GM12878 (cell line): Measurements from ENCODE around the gene SLC39A7. TPM values are rescaled to one million over a fixed set of nuclear protein-coding genes. Genes with fewer than 3 reads are reported as not detected.

Experiments used
- ATAC-seq: fragments of 200-7000 bp; cut with Tn5 transposase; 3 replicates; pipeline ENCODE4 v1.9.1; 2020; ENCODE audit warnings: mild to moderate bottlenecking, moderate library complexity
- BruUV-seq: library from RNA; stranded (reverse); fragments of 400-500 nt; replicated peaks from 2 replicates; lab custom pipeline; 2021; lab: Mats Ljungman, UMichigan
- CTCF ChIA-PET: fragments of 300-600 bp; sonication (Branson Sonifier 250); formaldehyde crosslinking; extraction: SDS; loops from one replicate; lab custom pipeline; 2021; ENCODE audit warnings: inconsistent platforms; lab: Yijun Ruan, JAX
- POLR2A ChIA-PET: fragments of 350-600 bp; formaldehyde crosslinking; extraction: SDS; loops from one replicate; lab custom pipeline; 2021; ENCODE audit warnings: inconsistent platforms; lab: Charles Lee
- RAD21 ChIA-PET: fragments of 300-600 bp; sonication (Branson Sonifier 250); formaldehyde crosslinking; loops from one replicate; lab custom pipeline; 2023; ENCODE audit warnings: antibody characterized with exemption; ENCODE audit not compliant: unreplicated experiment; lab: Charles Lee
- SMC1A ChIA-PET: fragments of 300-600 bp; sonication (Branson Sonifier 250); formaldehyde crosslinking; loops from one replicate; lab custom pipeline; 2023; ENCODE audit not compliant: unreplicated experiment, uncharacterized antibody; lab: Charles Lee
- DNase-seq: peaks from one replicate; pipeline ENCODE4 v3.0.0-alpha.2; 2011; ENCODE audit warnings: low read depth, low spot score
- FAIRE-seq: peaks from 3 replicates; lab custom pipeline; 2011; peaks lifted over from hg19 to GRCh38; lab: Jason Lieb, UNC
- H2AFZ ChIP-seq: 2 replicates; pipeline ENCODE4 v1.6.0; 2011; ENCODE audit warnings: low read depth, low read length, control low read depth; ENCODE audit not compliant: control insufficient read depth
- H3K27ac ChIP-seq: 2 replicates; pipeline ENCODE4 v1.5.1; 2011; ENCODE audit warnings: control low read depth; ENCODE audit not compliant: control insufficient read depth, insufficient read depth
- H3K27me3 ChIP-seq, 2 experiments: replicated peaks in 1 of 2; 2 replicates each; pipeline versions ENCODE4 v1.6.0 to v1.6.1; 2011; ENCODE audit warnings: low read length in 1 of 2; ENCODE audit not compliant: control insufficient read depth in 2 of 2, insufficient read depth in 2 of 2
- H3K36me3 ChIP-seq, 2 experiments: 2 replicates each; pipeline ENCODE4 v1.5.1; 2011; ENCODE audit warnings: low read length in 1 of 2; ENCODE audit not compliant: control insufficient read depth in 2 of 2, insufficient read depth in 2 of 2
- H3K4me1 ChIP-seq: 2 replicates; pipeline ENCODE4 v1.6.1; 2011; ENCODE audit warnings: mild to moderate bottlenecking, low read length, moderate library complexity, mixed read lengths; ENCODE audit not compliant: control insufficient read depth, insufficient read depth
- H3K4me2 ChIP-seq: 2 replicates; pipeline ENCODE4 v1.6.0; 2011; ENCODE audit warnings: control low read depth; ENCODE audit not compliant: control insufficient read depth, insufficient read depth
- H3K4me3 ChIP-seq: fragments of 200-600 bp; sonication (generic); 2 replicates; pipeline ENCODE4 v1.5.1; 2016
- H3K79me2 ChIP-seq: 2 replicates; pipeline ENCODE4 v1.6.0; 2011; ENCODE audit warnings: low read length; ENCODE audit not compliant: control insufficient read depth, insufficient read depth
- H3K9ac ChIP-seq: 2 replicates; pipeline ENCODE4 v1.8.0; 2011; ENCODE audit warnings: low read length, control low read depth, mixed read lengths; ENCODE audit not compliant: control insufficient read depth, insufficient read depth
- H3K9me3 ChIP-seq: replicated peaks from 3 replicates; pipeline ENCODE4 v1.5.1; 2011; ENCODE audit warnings: mild to moderate bottlenecking, low read length; ENCODE audit not compliant: control insufficient read depth, insufficient read depth
- H4K20me1 ChIP-seq: 2 replicates; pipeline ENCODE4 v1.6.0; 2011; ENCODE audit not compliant: control insufficient read depth, insufficient read depth
- GATAD2B ChIP-seq: fragments of 450-650 bp; conservative IDR thresholded peaks from 2 replicates; pipeline ENCODE4 v1.6.1; 2017; ENCODE audit warnings: low read depth, mild to moderate bottlenecking, moderate library complexity
- HDGF ChIP-seq: fragments of 450-650 bp; IDR thresholded peaks from 2 replicates; pipeline ENCODE4 v1.6.1; 2016; ENCODE audit warnings: antibody characterized with exemption
- JUNB ChIP-seq: IDR thresholded peaks from 2 replicates; pipeline ENCODE4 v1.6.1; 2016; ENCODE audit warnings: antibody characterized with exemption, mild to moderate bottlenecking
- LARP7 ChIP-seq: fragments of 450-650 bp; IDR thresholded peaks from 2 replicates; pipeline ENCODE4 v1.6.1; 2017; ENCODE audit warnings: mild to moderate bottlenecking
- NRF1 ChIP-seq: conservative IDR thresholded peaks from 2 replicates; pipeline ENCODE4 v1.6.1; 2011; ENCODE audit warnings: mild to moderate bottlenecking, low read depth, low read length, improper control_type of control experiment
- PAX8 ChIP-seq: fragments of 450-650 bp; IDR thresholded peaks from 2 replicates; pipeline ENCODE4 v1.6.1; 2017; ENCODE audit warnings: mild to moderate bottlenecking, moderate library complexity
- RBBP5 ChIP-seq: fragments of 200-600 bp; sonication (generic); conservative IDR thresholded peaks from 2 replicates; pipeline ENCODE4 v1.6.1; 2016
- RELA ChIP-seq: fragments of 450-650 bp; IDR thresholded peaks from 2 replicates; pipeline ENCODE4 v1.8.0; 2014; ENCODE audit warnings: borderline replicate concordance; ENCODE audit not compliant: partially characterized antibody
- STAT3 ChIP-seq: IDR thresholded peaks from 2 replicates; pipeline ENCODE4 v1.6.1; 2011; ENCODE audit warnings: low read depth, low read length, improper control_type of control experiment
- ZNF207 ChIP-seq: fragments of 450-650 bp; IDR thresholded peaks from 2 replicates; pipeline ENCODE4 v1.6.1; 2014; ENCODE audit warnings: antibody characterized with exemption, mild to moderate bottlenecking, borderline replicate concordance
- WGBS: methylation state at CpG from one replicate; pipeline ENCODE4 v1.1.6; 2016; ENCODE audit warnings: low lambda C conversion rate; ENCODE audit not compliant: insufficient replicate concordance, insufficient coverage; ENCODE audit errors: missing lambda C conversion rate; 5-methylcytosine and 5-hydroxymethylcytosine counted together
- in situ Hi-C: fragments of 300-500 bp; cut with MboI; formaldehyde crosslinking; loops from 9 replicates; pipeline ENCODE4 v1.14.3; 2018; ENCODE audit warnings: mixed read lengths
- intact Hi-C: fragments of 100-400 bp; cut with micrococcal nuclease; formaldehyde crosslinking; loops from one replicate; pipeline ENCODE4 v1.14.2; 2022; ENCODE audit not compliant: unreplicated experiment
- polyA plus RNA-seq, 11 experiments: library from polyadenylated mRNA; depleted of rRNA in 4 of 11; unstranded in 6 of 11; stranded (reverse) in 5 of 11; fragments of >200 nt; fragmentation: Nextera tagmentation in 4 of 11; fragmentation: Illumina TruSeq in 1 of 11; extraction: Ambion mirVana in 4 of 11; extraction: Trizol in 1 of 11; gene quantifications; 1 replicate in 1 of 11; 2 replicates in 10 of 11; pipeline versions ENCODE4 v1.2.1 to v1.2.3, GENCODE V29; 2011 to 2016; ENCODE audit warnings: inconsistent platforms in 2 of 11, missing spikeins in 2 of 11, low read depth in 1 of 11
- total RNA-seq, 4 experiments: library from RNA; depleted of rRNA in 3 of 4; stranded (reverse); fragments of >200 nt in 3 of 4; fragmentation: Illumina TruSeq in 1 of 4; extraction: Trizol in 1 of 4; gene quantifications; 2 replicates each; pipeline versions ENCODE4 v1.2.1 to v1.2.3, GENCODE V29; 2013 to 2021
- TF ChIP-seq, protein P1 (sequence below): fragments of 450-650 bp; IDR thresholded peaks from 2 replicates; pipeline ENCODE4 v1.6.1; 2017; ENCODE audit warnings: mild to moderate bottlenecking, moderate library complexity
- TF ChIP-seq, protein P2 (sequence below): fragments of 150-350 bp; IDR thresholded peaks from 2 replicates; pipeline ENCODE4 v1.6.1; 2016; ENCODE audit warnings: low read depth, low read length

Gene SLC39A7
- total and polyA plus RNA-seq, 10 of the 15 experiments (the other 5 are each of a cell fraction or from before 2014, with no cell fraction given): 7.3 to 63.1 (median 40.6) TPM

DNA sequence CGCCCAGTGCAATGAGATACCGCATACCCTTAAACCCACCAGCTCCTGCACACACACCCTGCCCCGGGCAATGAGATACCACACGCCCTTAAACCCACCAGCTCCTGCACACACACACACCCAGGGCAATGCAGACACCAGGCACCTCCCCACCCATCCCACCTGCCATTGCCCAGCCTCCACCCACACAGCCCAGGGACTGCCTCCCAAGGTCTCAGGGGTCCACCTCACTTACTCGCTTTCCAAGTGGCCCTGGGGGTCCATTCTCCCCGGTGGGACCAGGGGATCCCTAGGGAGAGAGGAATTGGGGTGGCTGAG lies 32.4 kb upstream of the SLC39A7 start:
- Histone ChIP-seq H3K36me3 (no peaks in the 10 kb centered on the region), H3K9ac (no peak overlapping the region), H3K9me3 (no peaks in the 10 kb centered on the region), H3K4me3 (no peak overlapping the region), H3K27ac (no peak overlapping the region), H3K4me2 (no peak overlapping the region), H3K79me2 (no peaks in the 10 kb centered on the region), H3K4me1 (no peaks in the 10 kb centered on the region; the same call in 1 of the 2 replicates), H2AFZ (no peak overlapping the region), H4K20me1 (no peaks in the 10 kb centered on the region), H3K27me3 (no peaks in the 10 kb centered on the region)
- no peak for TF ChIP-seq LARP7
- TF ChIP-seq JUNB: no peak
- intact Hi-C loops: loop anchor here (2.0 kb wide), 1 partner anchor 61 kb away; no protein-coding TSS in a partner anchor
- SMC1A ChIA-PET: no interaction called here
- 15% methylated on average over 6 of the region's 6 CpGs for WGBS
- RAD21 ChIA-PET: no interaction called here
- POLR2A ChIA-PET: no interaction called here
- FAIRE-seq (no peak), ATAC-seq (no peak), DNase-seq (no peak)
- no TSS peak for BruUV-seq
- CTCF ChIA-PET: interaction anchor here (0.6 to 0.9 kb wide), 3 partner anchors 43 to 80 kb away, joined by 3 read pairs; no protein-coding TSS in a partner anchor
- in situ Hi-C loops: no loop called here

DNA sequence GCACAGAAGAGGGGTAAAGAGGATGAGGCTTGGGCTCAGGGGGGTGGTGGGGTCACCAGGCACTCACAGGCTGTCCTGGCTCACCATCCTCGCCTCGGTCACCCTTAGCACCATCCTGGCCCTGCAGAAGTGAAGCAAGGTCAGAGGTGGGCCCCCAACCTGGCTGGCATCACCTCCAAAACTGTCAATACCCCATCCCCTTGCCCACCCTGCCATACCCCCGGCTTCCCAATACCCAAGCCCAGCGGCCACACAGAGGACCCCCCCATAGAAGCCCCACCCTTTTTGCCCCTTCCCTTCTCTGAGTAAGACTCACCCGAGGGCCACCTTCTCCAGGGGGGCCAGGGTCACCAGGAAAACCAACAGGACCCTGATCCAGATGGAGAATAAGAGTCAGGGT lies 32.0 kb upstream of the SLC39A7 start:
- FAIRE-seq: no peak
- no peak for TF ChIP-seq GATAD2B
- TF ChIP-seq, protein P1, sequence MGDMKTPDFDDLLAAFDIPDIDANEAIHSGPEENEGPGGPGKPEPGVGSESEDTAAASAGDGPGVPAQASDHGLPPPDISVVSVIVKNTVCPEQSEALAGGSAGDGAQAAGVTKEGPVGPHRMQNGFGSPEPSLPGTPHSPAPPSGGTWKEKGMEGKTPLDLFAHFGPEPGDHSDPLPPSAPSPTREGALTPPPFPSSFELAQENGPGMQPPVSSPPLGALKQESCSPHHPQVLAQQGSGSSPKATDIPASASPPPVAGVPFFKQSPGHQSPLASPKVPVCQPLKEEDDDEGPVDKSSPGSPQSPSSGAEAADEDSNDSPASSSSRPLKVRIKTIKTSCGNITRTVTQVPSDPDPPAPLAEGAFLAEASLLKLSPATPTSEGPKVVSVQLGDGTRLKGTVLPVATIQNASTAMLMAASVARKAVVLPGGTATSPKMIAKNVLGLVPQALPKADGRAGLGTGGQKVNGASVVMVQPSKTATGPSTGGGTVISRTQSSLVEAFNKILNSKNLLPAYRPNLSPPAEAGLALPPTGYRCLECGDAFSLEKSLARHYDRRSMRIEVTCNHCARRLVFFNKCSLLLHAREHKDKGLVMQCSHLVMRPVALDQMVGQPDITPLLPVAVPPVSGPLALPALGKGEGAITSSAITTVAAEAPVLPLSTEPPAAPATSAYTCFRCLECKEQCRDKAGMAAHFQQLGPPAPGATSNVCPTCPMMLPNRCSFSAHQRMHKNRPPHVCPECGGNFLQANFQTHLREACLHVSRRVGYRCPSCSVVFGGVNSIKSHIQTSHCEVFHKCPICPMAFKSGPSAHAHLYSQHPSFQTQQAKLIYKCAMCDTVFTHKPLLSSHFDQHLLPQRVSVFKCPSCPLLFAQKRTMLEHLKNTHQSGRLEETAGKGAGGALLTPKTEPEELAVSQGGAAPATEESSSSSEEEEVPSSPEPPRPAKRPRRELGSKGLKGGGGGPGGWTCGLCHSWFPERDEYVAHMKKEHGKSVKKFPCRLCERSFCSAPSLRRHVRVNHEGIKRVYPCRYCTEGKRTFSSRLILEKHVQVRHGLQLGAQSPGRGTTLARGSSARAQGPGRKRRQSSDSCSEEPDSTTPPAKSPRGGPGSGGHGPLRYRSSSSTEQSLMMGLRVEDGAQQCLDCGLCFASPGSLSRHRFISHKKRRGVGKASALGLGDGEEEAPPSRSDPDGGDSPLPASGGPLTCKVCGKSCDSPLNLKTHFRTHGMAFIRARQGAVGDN: no peak
- no peak for TF ChIP-seq HDGF
- TF ChIP-seq PAX8: no peak
- no peak for TF ChIP-seq ZNF207
- TF ChIP-seq RELA: no peak
- no peak for TF ChIP-seq RBBP5
- no peak for TF ChIP-seq NRF1
- no peak for TF ChIP-seq STAT3
- TF ChIP-seq, protein P2, sequence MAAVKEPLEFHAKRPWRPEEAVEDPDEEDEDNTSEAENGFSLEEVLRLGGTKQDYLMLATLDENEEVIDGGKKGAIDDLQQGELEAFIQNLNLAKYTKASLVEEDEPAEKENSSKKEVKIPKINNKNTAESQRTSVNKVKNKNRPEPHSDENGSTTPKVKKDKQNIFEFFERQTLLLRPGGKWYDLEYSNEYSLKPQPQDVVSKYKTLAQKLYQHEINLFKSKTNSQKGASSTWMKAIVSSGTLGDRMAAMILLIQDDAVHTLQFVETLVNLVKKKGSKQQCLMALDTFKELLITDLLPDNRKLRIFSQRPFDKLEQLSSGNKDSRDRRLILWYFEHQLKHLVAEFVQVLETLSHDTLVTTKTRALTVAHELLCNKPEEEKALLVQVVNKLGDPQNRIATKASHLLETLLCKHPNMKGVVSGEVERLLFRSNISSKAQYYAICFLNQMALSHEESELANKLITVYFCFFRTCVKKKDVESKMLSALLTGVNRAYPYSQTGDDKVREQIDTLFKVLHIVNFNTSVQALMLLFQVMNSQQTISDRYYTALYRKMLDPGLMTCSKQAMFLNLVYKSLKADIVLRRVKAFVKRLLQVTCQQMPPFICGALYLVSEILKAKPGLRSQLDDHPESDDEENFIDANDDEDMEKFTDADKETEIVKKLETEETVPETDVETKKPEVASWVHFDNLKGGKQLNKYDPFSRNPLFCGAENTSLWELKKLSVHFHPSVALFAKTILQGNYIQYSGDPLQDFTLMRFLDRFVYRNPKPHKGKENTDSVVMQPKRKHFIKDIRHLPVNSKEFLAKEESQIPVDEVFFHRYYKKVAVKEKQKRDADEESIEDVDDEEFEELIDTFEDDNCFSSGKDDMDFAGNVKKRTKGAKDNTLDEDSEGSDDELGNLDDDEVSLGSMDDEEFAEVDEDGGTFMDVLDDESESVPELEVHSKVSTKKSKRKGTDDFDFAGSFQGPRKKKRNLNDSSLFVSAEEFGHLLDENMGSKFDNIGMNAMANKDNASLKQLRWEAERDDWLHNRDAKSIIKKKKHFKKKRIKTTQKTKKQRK: no peak

More for the DNA sequence above, 32.0 kb upstream of the SLC39A7 start:
- BruUV-seq: no TSS peak
- intact Hi-C loops (loop anchor here (2.0 kb wide), 1 partner anchor 60 kb away; no protein-coding TSS in a partner anchor), in situ Hi-C loops (no loop called here)
- Histone ChIP-seq H3K27ac (no peak overlapping the region), H3K36me3 (no peaks in the 10 kb centered on the region), H3K9ac (no peak overlapping the region), H2AFZ (no peak overlapping the region), H3K4me2 (no peak overlapping the region), H3K4me1 (no peaks in the 10 kb centered on the region; the same call in 1 of the 2 replicates), H3K79me2 (no peaks in the 10 kb centered on the region), H3K9me3 (no peaks in the 10 kb centered on the region), H4K20me1 (no peaks in the 10 kb centered on the region), H3K27me3 (no peaks in the 10 kb centered on the region), H3K4me3 (no peak overlapping the region)
- DNase-seq (no peak), ATAC-seq (no peak)
- ChIA-PET CTCF (interaction anchor here (0.9 kb wide), 1 partner anchor 80 kb away, joined by 3 read pairs; no protein-coding TSS in a partner anchor), POLR2A (interaction anchor here (0.7 to 1.5 kb wide), 2 partner anchors 94 to 1194 kb away, joined by 7 to 11 read pairs; partner anchors contain the start of gene HLA-DPB1), RAD21 (no interaction called here), SMC1A (no interaction called here)
- 26% methylated on average over 5 of the region's 5 CpGs for WGBS
